Ishikawa (cell line): ENCODE data around the gene SLC6A16.

Source experiments
- CEBPB ChIP-seq: IDR thresholded peaks from 2 replicates; pipeline ENCODE4 v1.6.1; 2012
- CREB1 ChIP-seq: IDR thresholded peaks from 2 replicates; pipeline ENCODE4 v1.6.1; 2012; ENCODE audit warnings: low read depth
- EGR1 ChIP-seq: IDR thresholded peaks from 2 replicates; pipeline ENCODE4 v1.6.1; 2012
- EP300 ChIP-seq: IDR thresholded peaks from 2 replicates; pipeline ENCODE4 v1.6.1; 2012; ENCODE audit warnings: borderline replicate concordance
- FOXM1 ChIP-seq: IDR thresholded peaks from 2 replicates; pipeline ENCODE4 v1.6.1; 2012; ENCODE audit warnings: low read depth, borderline replicate concordance
- NFIC ChIP-seq: IDR thresholded peaks from 2 replicates; pipeline ENCODE4 v1.6.1; 2012
- RAD21 ChIP-seq: IDR thresholded peaks from 2 replicates; pipeline ENCODE4 v1.6.1; 2012; ENCODE audit warnings: low read depth
- TAF1 ChIP-seq: IDR thresholded peaks from 2 replicates; pipeline ENCODE4 v1.6.1; 2012; ENCODE audit warnings: low read depth, mild to moderate bottlenecking
- TCF12 ChIP-seq: IDR thresholded peaks from 2 replicates; pipeline ENCODE4 v1.6.1; 2012; ENCODE audit warnings: low read depth
- TEAD4 ChIP-seq: IDR thresholded peaks from 2 replicates; pipeline ENCODE4 v1.6.1; 2012
- YY1 ChIP-seq: IDR thresholded peaks from 2 replicates; pipeline ENCODE4 v1.6.1; 2012; ENCODE audit warnings: low read depth
- ZBTB7A ChIP-seq: IDR thresholded peaks from 2 replicates; pipeline ENCODE4 v1.6.1; 2012; ENCODE audit warnings: low read depth
- TF ChIP-seq, protein P1 (sequence below): IDR thresholded peaks from 2 replicates; pipeline ENCODE4 v1.6.1; 2012
- TF ChIP-seq, protein P2 (sequence below): IDR thresholded peaks from 2 replicates; pipeline ENCODE4 v1.6.1; 2012; ENCODE audit warnings: low read depth, mild to moderate bottlenecking
- TF ChIP-seq, protein P3 (sequence below): IDR thresholded peaks from 2 replicates; pipeline ENCODE4 v1.6.1; 2012

Gene SLC6A16

DNA sequence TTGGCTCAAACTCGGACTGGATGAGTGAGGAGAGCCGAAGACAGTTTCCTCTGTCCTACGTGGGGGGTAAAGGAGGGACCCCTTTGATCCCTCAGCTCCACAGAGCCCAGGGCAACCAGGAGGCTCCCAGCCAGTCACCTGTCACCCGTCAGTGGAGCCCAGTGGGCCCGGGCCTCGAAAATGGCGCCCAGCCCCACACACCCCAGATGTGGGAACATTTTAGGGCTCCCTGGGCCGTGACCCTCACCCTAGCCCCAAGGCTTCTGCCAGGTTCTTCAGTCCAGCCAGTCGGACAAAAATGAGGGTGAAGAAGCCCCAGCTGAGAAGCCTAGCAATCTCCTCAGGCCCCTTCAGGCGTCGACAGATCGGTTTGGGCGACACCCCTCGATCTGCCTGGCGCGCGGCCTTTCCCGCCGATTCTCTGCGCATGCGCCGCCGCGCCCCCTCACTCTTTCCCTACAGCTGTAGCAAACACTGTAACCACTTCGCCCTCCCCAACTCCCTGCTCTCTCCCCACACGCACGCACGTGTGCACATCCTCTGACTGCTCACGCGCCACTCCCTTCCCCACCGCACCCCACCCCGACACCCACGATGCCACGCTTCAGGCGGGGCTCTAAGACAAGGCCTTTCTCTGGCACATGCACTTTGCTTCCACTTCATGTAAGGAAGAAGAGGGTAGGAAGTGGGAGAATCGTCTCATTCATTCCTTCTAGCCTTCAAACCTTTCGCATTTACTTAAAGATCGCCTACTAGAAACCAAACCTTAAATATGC is at the start of gene SLC6A16:
Gene SLC6A16 (minus strand): TSS at position 391 of the 776 bp plus-strand sequence. CDS start 13,844 bp downstream, outside the sequence.
- TF ChIP-seq ZBTB7A (no peak), EGR1 (no peak), RAD21 (no peak), TAF1 (no peak), TCF12 (no peak), EP300 (no peak), FOXM1 (no peak), YY1 (no peak), TEAD4 (no peak), NFIC (no peak), CREB1 (no peak), CEBPB (no peak)
- TF ChIP-seq, protein P1, sequence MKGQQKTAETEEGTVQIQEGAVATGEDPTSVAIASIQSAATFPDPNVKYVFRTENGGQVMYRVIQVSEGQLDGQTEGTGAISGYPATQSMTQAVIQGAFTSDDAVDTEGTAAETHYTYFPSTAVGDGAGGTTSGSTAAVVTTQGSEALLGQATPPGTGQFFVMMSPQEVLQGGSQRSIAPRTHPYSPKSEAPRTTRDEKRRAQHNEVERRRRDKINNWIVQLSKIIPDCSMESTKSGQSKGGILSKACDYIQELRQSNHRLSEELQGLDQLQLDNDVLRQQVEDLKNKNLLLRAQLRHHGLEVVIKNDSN: no peak
- TF ChIP-seq, protein P2, sequence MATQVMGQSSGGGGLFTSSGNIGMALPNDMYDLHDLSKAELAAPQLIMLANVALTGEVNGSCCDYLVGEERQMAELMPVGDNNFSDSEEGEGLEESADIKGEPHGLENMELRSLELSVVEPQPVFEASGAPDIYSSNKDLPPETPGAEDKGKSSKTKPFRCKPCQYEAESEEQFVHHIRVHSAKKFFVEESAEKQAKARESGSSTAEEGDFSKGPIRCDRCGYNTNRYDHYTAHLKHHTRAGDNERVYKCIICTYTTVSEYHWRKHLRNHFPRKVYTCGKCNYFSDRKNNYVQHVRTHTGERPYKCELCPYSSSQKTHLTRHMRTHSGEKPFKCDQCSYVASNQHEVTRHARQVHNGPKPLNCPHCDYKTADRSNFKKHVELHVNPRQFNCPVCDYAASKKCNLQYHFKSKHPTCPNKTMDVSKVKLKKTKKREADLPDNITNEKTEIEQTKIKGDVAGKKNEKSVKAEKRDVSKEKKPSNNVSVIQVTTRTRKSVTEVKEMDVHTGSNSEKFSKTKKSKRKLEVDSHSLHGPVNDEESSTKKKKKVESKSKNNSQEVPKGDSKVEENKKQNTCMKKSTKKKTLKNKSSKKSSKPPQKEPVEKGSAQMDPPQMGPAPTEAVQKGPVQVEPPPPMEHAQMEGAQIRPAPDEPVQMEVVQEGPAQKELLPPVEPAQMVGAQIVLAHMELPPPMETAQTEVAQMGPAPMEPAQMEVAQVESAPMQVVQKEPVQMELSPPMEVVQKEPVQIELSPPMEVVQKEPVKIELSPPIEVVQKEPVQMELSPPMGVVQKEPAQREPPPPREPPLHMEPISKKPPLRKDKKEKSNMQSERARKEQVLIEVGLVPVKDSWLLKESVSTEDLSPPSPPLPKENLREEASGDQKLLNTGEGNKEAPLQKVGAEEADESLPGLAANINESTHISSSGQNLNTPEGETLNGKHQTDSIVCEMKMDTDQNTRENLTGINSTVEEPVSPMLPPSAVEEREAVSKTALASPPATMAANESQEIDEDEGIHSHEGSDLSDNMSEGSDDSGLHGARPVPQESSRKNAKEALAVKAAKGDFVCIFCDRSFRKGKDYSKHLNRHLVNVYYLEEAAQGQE: no peak

DNA sequence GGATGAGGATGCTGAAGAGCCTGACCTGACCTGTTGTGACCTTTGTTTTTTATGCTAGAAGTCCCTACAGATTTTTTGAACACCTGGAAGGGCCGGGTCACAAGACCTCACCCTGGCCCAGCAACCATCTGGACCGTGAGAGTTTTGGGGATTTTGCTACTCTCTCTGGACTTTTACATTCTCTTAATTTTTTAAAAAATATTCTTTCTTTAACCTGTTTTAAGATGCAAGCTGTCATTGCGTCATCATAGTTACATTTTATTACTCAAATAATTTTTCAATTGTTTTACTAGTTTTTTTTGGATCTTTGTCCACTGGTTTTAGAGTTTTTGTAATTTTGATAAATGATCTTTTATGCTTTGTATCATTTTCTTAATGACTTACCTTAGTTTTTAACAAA is 46.2 kb upstream of the SLC6A16 start:
- TF ChIP-seq FOXM1: no peak
- TF ChIP-seq NFIC: no peak

DNA sequence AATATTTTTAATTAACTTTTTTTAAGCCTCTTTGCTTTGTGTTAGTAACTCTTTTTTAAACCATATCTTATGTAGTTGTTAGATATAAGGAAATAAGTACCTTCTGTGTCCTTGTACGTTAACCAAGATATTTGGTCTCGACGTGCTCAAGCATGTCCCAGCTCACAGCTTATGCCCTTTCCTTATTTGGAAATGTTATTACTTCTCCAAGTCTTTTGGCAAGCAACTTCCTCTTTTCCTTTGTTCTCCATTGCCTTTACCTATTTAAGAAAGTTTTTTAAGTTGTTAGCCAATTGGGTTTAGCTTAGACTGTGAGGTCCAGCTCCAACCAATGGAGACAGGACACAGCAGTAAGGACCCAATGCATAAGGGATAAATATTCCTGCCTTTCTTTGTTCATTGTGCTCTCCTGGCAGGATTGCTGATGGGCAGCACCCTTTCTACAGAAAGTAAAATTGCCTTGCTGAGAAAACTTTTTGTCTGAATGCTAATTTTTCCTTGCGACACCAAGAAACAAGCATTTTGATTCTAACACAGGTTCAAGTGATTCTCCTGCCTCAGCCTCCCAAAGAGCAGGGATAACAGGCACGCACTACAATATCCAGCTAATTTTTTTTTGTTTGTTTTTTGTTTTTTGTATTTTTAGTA is 43.8 kb upstream of the SLC6A16 start:
- TF ChIP-seq TEAD4 (no peak), CREB1 (no peak), EP300 (no peak), CEBPB (no peak), ZBTB7A (no peak), NFIC (no peak), TCF12 (no peak)
- TF ChIP-seq, protein P2: no peak
- TF ChIP-seq, protein P3, sequence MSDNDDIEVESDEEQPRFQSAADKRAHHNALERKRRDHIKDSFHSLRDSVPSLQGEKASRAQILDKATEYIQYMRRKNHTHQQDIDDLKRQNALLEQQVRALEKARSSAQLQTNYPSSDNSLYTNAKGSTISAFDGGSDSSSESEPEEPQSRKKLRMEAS: no peak
- TF ChIP-seq, protein P1: no peak

DNA sequence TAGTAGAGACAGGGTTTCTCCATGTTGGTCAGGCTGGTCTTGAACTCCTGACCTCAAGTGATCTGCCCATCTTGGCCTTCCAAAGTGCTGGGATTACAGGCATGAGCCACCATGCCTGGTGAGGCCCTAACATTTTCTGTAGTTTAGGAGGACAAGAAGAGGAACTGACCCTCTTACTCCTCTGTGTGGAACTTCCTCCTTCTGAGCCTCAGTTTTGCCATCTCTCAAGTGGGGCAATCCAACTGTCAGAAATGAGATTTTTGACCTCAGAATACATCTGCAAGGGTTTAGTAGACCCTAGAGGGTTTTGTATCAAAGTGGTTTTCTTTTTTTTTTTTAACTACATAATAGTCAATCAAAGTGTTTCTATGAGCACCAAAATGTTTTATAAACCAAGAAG is 41.1 kb upstream of the SLC6A16 start:
- no peak for TF ChIP-seq EGR1
- TF ChIP-seq CREB1: no peak

DNA sequence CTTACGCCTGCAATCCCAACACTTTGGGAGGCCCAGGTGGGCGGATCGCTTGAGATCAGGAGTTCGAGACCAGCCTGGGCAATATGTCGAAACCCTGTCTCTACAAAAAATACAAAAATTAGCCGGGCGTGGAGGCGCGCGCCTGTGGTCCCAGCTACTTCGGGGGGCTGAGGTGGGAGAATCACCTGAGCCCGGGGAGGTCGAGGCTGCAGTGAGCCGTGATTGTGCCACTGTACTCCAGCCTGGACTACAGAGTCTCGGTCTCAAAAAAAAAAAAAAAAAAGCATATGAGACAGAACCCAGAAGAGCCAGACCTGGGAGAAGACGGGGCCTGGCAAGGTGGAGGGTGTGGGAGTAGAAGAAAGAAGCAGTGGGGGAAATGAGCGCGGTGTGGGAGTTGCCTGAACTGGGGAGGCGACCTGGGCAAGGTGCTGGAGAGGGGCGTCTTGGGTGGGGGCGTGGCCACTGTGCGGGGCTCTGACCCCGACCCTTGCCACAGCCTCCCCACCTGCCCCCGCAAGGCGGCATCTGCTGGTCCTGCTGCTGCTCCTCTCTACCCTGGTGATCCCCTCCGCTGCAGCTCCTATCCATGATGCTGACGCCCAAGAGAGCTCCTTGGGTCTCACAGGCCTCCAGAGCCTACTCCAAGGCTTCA is 39.2 kb upstream of the SLC6A16 start:
- TF ChIP-seq, protein P2: no peak
- TF ChIP-seq CEBPB: no peak
